Thymus (tissue), 11 donors: Measurements from ENCODE around the gene ACBD3. TPM values are rescaled to one million over a fixed set of nuclear protein-coding genes. Genes with fewer than 3 reads are reported as not detected.

Experiments
- DNase-seq, 9 donors: peaks; one replicate each; pipeline ENCODE4 v3.0.0-alpha.2; 2013; ENCODE audit warnings: low spot score in 9 of 9, low read depth in 6 of 9, missing footprints in 1 of 9
- H3K27ac ChIP-seq, 2 donors: one replicate each; pipeline ENCODE4 v1.5.1; 2013; ENCODE audit warnings: control low read depth in 1 of 2, low read depth in 1 of 2, low read length in 1 of 2, mild to moderate bottlenecking in 1 of 2, moderate library complexity in 1 of 2
- H3K27me3 ChIP-seq, 2 donors: one replicate each; pipeline ENCODE4 v1.5.1; 2013; ENCODE audit warnings: low read length in 1 of 2; ENCODE audit not compliant: control insufficient read depth in 2 of 2, insufficient read depth in 1 of 2
- H3K36me3 ChIP-seq, 2 donors: one replicate each; pipeline ENCODE4 v1.5.1; 2013; ENCODE audit warnings: low read length in 1 of 2, mild to moderate bottlenecking in 1 of 2, moderate library complexity in 1 of 2; ENCODE audit not compliant: control insufficient read depth in 2 of 2, insufficient read depth in 2 of 2
- H3K4me1 ChIP-seq, 2 donors: one replicate each; pipeline ENCODE4 v1.5.1; 2013; ENCODE audit warnings: low read length in 2 of 2; ENCODE audit not compliant: control insufficient read depth in 2 of 2, insufficient read depth in 2 of 2
- H3K4me3 ChIP-seq, 2 donors: one replicate each; pipeline ENCODE4 v1.5.1; 2013; ENCODE audit warnings: low read length in 2 of 2, control low read depth in 1 of 2, mild to moderate bottlenecking in 1 of 2
- H3K9me3 ChIP-seq, 2 donors: one replicate each; pipeline ENCODE4 v1.5.1; 2013; ENCODE audit warnings: low read length in 1 of 2, mild to moderate bottlenecking in 1 of 2; ENCODE audit not compliant: control insufficient read depth in 2 of 2, insufficient read depth in 1 of 2
- WGBS: extraction: QIAGEN DNeasy Blood & Tissue Kit; methylation state at CpG from one replicate; pipeline ENCODE4 v1.1.7; 2013; 5-methylcytosine and 5-hydroxymethylcytosine counted together
- polyA plus RNA-seq: library from polyadenylated mRNA; stranded (reverse); fragments of 200-250 nt; gene quantifications from one replicate; pipeline ENCODE4 v1.2.3, GENCODE V29; 2013
- total RNA-seq: library from RNA; stranded (reverse); fragments of 120-200 nt; gene quantifications from one replicate; pipeline ENCODE4 v1.2.4, GENCODE V29; 2013
- donor health status: healthy.

ACBD3 gene
- total and polyA plus RNA-seq, 2 donors, result 17.9 to 21.1 TPM

GRCh38 chr1:226220473-226221189, 34.1 kb upstream of the ACBD3 start:
- no peaks in the 10 kb centered on the region for H3K36me3 ChIP-seq
- peaks cover 2 to 5% of the 10 kb centered on the region in 2 donors for H3K4me1 ChIP-seq
- H3K4me3 ChIP-seq, result no peak overlapping the region
- peaks cover 14 to 34% of the 10 kb centered on the region in 2 donors for H3K27me3 ChIP-seq
- DNase-seq, result no peak
- peaks cover 0 to 2% of the 10 kb centered on the region in 2 donors for H3K9me3 ChIP-seq
- no peak overlapping the region for H3K27ac ChIP-seq
- WGBS, result 85% methylated on average over 11 of the region's 11 CpGs

GRCh38 chr1:226217273-226217672, 30.7 kb upstream of the ACBD3 start:
- no peaks in the 10 kb centered on the region for H3K9me3 ChIP-seq
- H3K4me1 ChIP-seq, result no peaks in the 10 kb centered on the region
- H3K27ac ChIP-seq, result no peak overlapping the region
- no peak for DNase-seq
- peaks cover 0 to 9% of the 10 kb centered on the region in 2 donors for H3K27me3 ChIP-seq
- H3K36me3 ChIP-seq, result no peaks in the 10 kb centered on the region
- no peak overlapping the region for H3K4me3 ChIP-seq
- 94% methylated on average over 10 of the region's 10 CpGs for WGBS

DNA sequence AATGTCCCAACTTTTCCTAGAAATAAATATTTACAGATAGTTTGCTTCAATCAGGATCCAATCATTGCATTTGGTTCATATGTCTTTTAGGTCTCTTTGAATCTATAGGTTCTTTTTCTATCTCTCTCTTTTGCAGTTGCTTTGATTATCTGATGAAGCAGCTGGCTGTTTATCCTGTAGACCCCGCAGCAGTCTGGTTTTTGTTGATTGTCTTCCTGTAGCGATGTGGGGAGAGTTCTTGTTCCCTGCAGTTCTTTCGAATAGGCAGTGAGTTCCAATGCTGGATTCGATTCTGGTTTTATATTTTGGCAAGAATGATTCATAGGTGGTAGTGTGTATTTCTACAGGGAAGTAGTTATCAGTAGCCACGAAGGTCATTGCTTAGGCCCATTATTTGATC, 29.5 kb upstream of the ACBD3 start:
- Histone ChIP-seq H3K4me1 (no peaks in the 10 kb centered on the region), H3K9me3 (no peaks in the 10 kb centered on the region), H3K4me3 (no peak overlapping the region), H3K27me3 (peaks cover 0 to 5% of the 10 kb centered on the region in 2 donors), H3K36me3 (no peaks in the 10 kb centered on the region), H3K27ac (no peak overlapping the region)
- 88% methylated on average over 5 of the region's 5 CpGs for WGBS
- no peak for DNase-seq

GRCh38 chr1:226215239-226215638, 28.7 kb upstream of the ACBD3 start:
- no peaks in the 10 kb centered on the region for H3K36me3 ChIP-seq
- H3K4me3 ChIP-seq, result no peak overlapping the region
- H3K4me1 ChIP-seq, result peaks cover 0 to 3% of the 10 kb centered on the region in 2 donors
- WGBS, result 89% methylated on average over 5 of the region's 5 CpGs
- H3K27me3 ChIP-seq, result no peaks in the 10 kb centered on the region
- H3K9me3 ChIP-seq, result no peaks in the 10 kb centered on the region
- DNase-seq, result no peak
- H3K27ac ChIP-seq, result no peak overlapping the region

DNA sequence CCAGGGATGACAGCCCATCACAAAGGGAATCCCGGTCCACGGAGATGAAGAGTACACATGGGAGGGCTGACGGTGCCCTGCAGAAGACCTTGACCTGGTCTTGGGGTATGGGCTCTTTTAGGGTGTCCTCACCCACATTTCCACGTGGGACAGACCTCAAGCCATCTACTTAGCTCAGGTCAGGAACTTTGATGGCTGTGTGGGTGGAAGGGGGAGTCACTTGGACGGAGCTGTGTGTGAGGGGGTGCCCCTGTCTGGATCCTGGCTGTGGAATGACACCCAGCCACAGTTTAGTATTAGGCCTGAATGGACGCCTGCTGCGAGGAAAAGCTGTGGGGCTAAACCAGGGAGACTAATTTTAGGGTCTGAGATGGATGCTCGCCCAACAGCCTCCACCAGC, 26.0 kb upstream of the ACBD3 start:
- Histone ChIP-seq H3K4me3 (no peak overlapping the region), H3K36me3 (no peaks in the 10 kb centered on the region), H3K9me3 (no peaks in the 10 kb centered on the region), H3K4me1 (peaks cover 0 to 3% of the 10 kb centered on the region in 2 donors), H3K27me3 (no peaks in the 10 kb centered on the region), H3K27ac (no peak overlapping the region)
- WGBS, result 96% methylated on average over 8 of the region's 8 CpGs
- DNase-seq, result no peak

GRCh38 chr1:226211181-226211821, 24.8 kb upstream of the ACBD3 start:
- H3K27ac ChIP-seq, result no peak overlapping the region
- no peak for DNase-seq
- no peak overlapping the region for H3K4me3 ChIP-seq
- 95% methylated on average over 5 of the region's 5 CpGs for WGBS
- H3K36me3 ChIP-seq, result no peaks in the 10 kb centered on the region
- H3K9me3 ChIP-seq, result no peaks in the 10 kb centered on the region
- H3K4me1 ChIP-seq, result peaks cover 0 to 3% of the 10 kb centered on the region in 2 donors
- no peaks in the 10 kb centered on the region for H3K27me3 ChIP-seq

DNA sequence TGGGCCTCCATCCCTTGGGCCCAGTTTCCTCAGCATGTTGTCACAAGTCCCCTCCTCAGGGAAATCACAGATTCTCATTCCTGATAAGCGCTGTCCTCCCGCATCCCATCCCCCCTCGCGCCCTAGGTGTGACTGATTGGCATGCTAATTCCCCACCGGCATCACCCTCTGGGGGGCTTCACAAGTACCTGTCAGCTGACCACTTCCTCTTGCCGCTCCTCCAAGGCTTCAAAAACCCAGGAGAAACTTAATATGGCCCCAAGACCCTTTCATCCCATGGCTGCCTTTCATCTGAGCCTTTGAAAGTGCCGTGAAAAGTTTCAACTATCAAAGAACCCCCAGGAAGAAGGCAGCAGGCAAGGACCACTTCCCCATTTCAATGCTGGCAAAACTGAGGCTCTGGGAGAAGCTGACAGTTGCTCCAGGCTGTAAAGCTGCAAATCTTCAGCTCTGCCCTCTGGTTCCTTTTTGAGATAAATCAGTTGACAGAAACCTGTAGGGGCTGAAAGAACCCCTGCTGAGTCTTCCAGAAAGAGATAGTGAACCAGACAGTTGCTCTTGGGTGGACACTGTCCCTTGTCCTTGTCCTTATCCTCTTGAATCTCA, 24.1 kb upstream of the ACBD3 start:
- DNase-seq, result no peak
- Histone ChIP-seq H3K36me3 (no peaks in the 10 kb centered on the region), H3K27me3 (no peaks in the 10 kb centered on the region), H3K27ac (no peak overlapping the region), H3K4me1 (peaks cover 0 to 3% of the 10 kb centered on the region in 2 donors), H3K4me3 (no peak overlapping the region), H3K9me3 (no peaks in the 10 kb centered on the region)
- 86% methylated on average over 7 of the region's 7 CpGs for WGBS

- Histone ChIP-seq H3K9me3 (no peaks in the 10 kb centered on the region), H3K27ac (no peak overlapping the region), H3K27me3 (no peaks in the 10 kb centered on the region), H3K4me1 (peaks cover 0 to 3% of the 10 kb centered on the region in 2 donors), H3K36me3 (no peaks in the 10 kb centered on the region), H3K4me3 (no peak overlapping the region)
- DNase-seq, result no peak
- WGBS, result 95% methylated on average over 17 of the region's 17 CpGs
Measured at GRCh38 chr1:226209307-226210059, 22.9 kb upstream of the ACBD3 start.

- peaks cover 0 to 3% of the 10 kb centered on the region in 2 donors for H3K4me1 ChIP-seq
- no peaks in the 10 kb centered on the region for H3K9me3 ChIP-seq
- H3K27me3 ChIP-seq, result no peaks in the 10 kb centered on the region
- H3K4me3 ChIP-seq, result no peak overlapping the region
- WGBS, result 88% methylated on average over 5 of the region's 5 CpGs
- no peaks in the 10 kb centered on the region for H3K36me3 ChIP-seq
- DNase-seq, result no peak
- no peak overlapping the region for H3K27ac ChIP-seq
Measured at GRCh38 chr1:226207048-226207447, 20.5 kb upstream of the ACBD3 start.
